SK-N-SH (cell line): ENCODE measurements around the gene MND1. TPM values are rescaled to one million over a fixed set of nuclear protein-coding genes. Genes with fewer than 3 reads are reported as not detected.
"Not testable (repeated sequence)": the region's sequence is repeated elsewhere in the genome, so short reads cannot be mapped to it uniquely, and the experiment has no call there.

Experiments used
- CTCF ChIA-PET: fragments of 300-600, 350-600 bp; formaldehyde crosslinking; extraction: SDS; loops from one replicate; lab custom pipeline; 2021; lab: Yijun Ruan, JAX
- POLR2A ChIA-PET: fragments of 350-600 bp; sonication (Branson Sonifier 250); formaldehyde crosslinking; extraction: SDS; loops from one replicate; lab custom pipeline; 2020; ENCODE audit warnings: antibody characterized with exemption, inconsistent platforms; lab: Yijun Ruan, JAX
- DNase-seq: peaks from one replicate; pipeline ENCODE4 v3.0.0; 2012
- H2AFZ ChIP-seq: fragments of 200-600 bp; sonication (generic); 2 replicates; pipeline ENCODE4 v1.8.1; 2016; ENCODE audit warnings: antibody characterized with exemption, mild to moderate bottlenecking, low read depth
- H3F3A ChIP-seq: fragments of 200-600 bp; sonication (generic); replicated peaks from 2 replicates; pipeline ENCODE3; 2016; ENCODE audit warnings: antibody characterized with exemption, mild to moderate bottlenecking; ENCODE audit not compliant: insufficient read depth
- H3K27ac ChIP-seq, 2 experiments: fragments of 200-500 bp in 1 of 2; fragments of 200-600 bp in 1 of 2; sonication (Bioruptor generic) in 1 of 2; sonication (generic), shearing (Covaris generic) in 1 of 2; 2 replicates each; pipeline versions ENCODE4 v1.5.1 to v1.6.1; 2014 to 2016; ENCODE audit warnings: low read depth in 2 of 2, inconsistent platforms in 1 of 2, low read length in 1 of 2, mild to moderate bottlenecking in 1 of 2, mixed read lengths in 1 of 2
- H3K27me3 ChIP-seq: fragments of 200-600 bp; sonication (generic), shearing (Covaris generic); 2 replicates; pipeline ENCODE4 v1.6.1; 2016; ENCODE audit warnings: mixed run types; ENCODE audit not compliant: insufficient read depth
- H3K36me3 ChIP-seq, 2 experiments: fragments of 200-500 bp in 1 of 2; fragments of 200-600 bp in 1 of 2; sonication (Bioruptor generic) in 1 of 2; sonication (generic) in 1 of 2; replicated peaks in 1 of 2; 2 replicates each; pipeline versions ENCODE3 to v1.5.1; 2014 to 2016; ENCODE audit warnings: low read length in 1 of 2, mild to moderate bottlenecking in 1 of 2; ENCODE audit not compliant: insufficient read depth in 2 of 2, control insufficient read depth in 1 of 2
- H3K4me1 ChIP-seq, 2 experiments: fragments of 200-500 bp in 1 of 2; fragments of 200-600 bp in 1 of 2; sonication (Bioruptor generic) in 1 of 2; sonication (generic), shearing (Covaris generic) in 1 of 2; 2 replicates each; pipeline versions ENCODE4 v1.5.1 to v1.6.1; 2014 to 2016; ENCODE audit warnings: low read depth in 1 of 2, low read length in 1 of 2, mixed run types in 1 of 2; ENCODE audit not compliant: insufficient read depth in 2 of 2, control insufficient read depth in 1 of 2
- H3K4me2 ChIP-seq: fragments of 200-600 bp; sonication (generic), shearing (Covaris generic); 2 replicates; pipeline ENCODE4 v1.6.1; 2017; ENCODE audit warnings: mixed run types
- H3K4me3 ChIP-seq, 2 experiments: fragments of 200-500 bp in 1 of 2; fragments of 200-600 bp in 1 of 2; sonication (Bioruptor generic) in 1 of 2; sonication (generic), shearing (Covaris generic) in 1 of 2; 2 replicates each; pipeline versions ENCODE4 v1.5.1 to v1.8.1; 2014 to 2016; ENCODE audit warnings: low read depth in 2 of 2, inconsistent platforms in 1 of 2, low read length in 1 of 2, mild to moderate bottlenecking in 1 of 2, mixed read lengths in 1 of 2, moderate library complexity in 1 of 2
- H3K79me2 ChIP-seq: fragments of 200-600 bp; sonication (generic); 2 replicates; pipeline ENCODE4 v1.8.1; 2017; ENCODE audit warnings: mild to moderate bottlenecking; ENCODE audit not compliant: insufficient read depth
- H3K9ac ChIP-seq: fragments of 200-600 bp; sonication (generic); 2 replicates; pipeline ENCODE4 v1.6.1; 2017; ENCODE audit warnings: mixed run types
- H3K9me2 ChIP-seq: fragments of 200-600 bp; sonication (generic); 2 replicates; pipeline ENCODE4 v1.6.1; 2017; ENCODE audit warnings: mixed run types
- H3K9me3 ChIP-seq: fragments of 200-600 bp; sonication (generic); 2 replicates; pipeline ENCODE4 v1.6.1; 2017; ENCODE audit warnings: mixed run types, mild to moderate bottlenecking, moderate library complexity
- H4K20me1 ChIP-seq: fragments of 200-600 bp; sonication (generic); 2 replicates; pipeline ENCODE4 v1.6.1; 2017; ENCODE audit warnings: mild to moderate bottlenecking, mixed run types; ENCODE audit not compliant: insufficient read depth
- CTCF ChIP-seq: fragments of 200-600 bp; sonication (generic); IDR thresholded peaks from 2 replicates; pipeline ENCODE4 v1.6.1; 2017; ENCODE audit warnings: antibody characterized with exemption, mild to moderate bottlenecking, moderate library complexity
- FOSL2 ChIP-seq: IDR thresholded peaks from 2 replicates; pipeline ENCODE4 v1.4.0; 2012; ENCODE audit warnings: low read depth, mild to moderate bottlenecking, moderate library complexity, borderline replicate concordance
- FOXM1 ChIP-seq: IDR thresholded peaks from 2 replicates; pipeline ENCODE4 v1.4.0; 2012; ENCODE audit warnings: low read depth, mild to moderate bottlenecking
- MAX ChIP-seq: IDR thresholded peaks from 2 replicates; pipeline ENCODE4 v1.4.0; 2012; ENCODE audit warnings: low read depth
- NRF1 ChIP-seq: IDR thresholded peaks from 2 replicates; pipeline ENCODE4 v1.6.1; 2012; ENCODE audit warnings: low read depth, mild to moderate bottlenecking, low read length
- PBX3 ChIP-seq: IDR thresholded peaks from 2 replicates; pipeline ENCODE4; 2012
- RXRA ChIP-seq: IDR thresholded peaks from 2 replicates; pipeline ENCODE4 v1.4.0; 2012; ENCODE audit warnings: low read depth, mild to moderate bottlenecking, borderline replicate concordance
- TCF12 ChIP-seq: IDR thresholded peaks from 2 replicates; pipeline ENCODE4 v1.4.0; 2012
- USF2 ChIP-seq: fragments of 150-350 bp; IDR thresholded peaks from 2 replicates; pipeline ENCODE4 v1.6.1; 2017; ENCODE audit warnings: antibody characterized with exemption, low read length, low read depth, borderline replicate concordance
- ZBTB33 ChIP-seq: IDR thresholded peaks from 2 replicates; pipeline ENCODE4 v1.4.0; 2012; ENCODE audit warnings: low read depth, borderline replicate concordance
- WGBS: methylation state at CpG from one replicate; pipeline ENCODE4 v1.1.6; 2017; ENCODE audit warnings: low lambda C conversion rate; 5-methylcytosine and 5-hydroxymethylcytosine counted together
- polyA plus RNA-seq, 3 experiments: library from polyadenylated mRNA; depleted of rRNA; stranded (reverse); fragments of >200 nt; gene quantifications; 2 replicates each; pipeline ENCODE4 v1.2.3, GENCODE V29; 2012

MND1 gene
- polyA plus RNA-seq, 1 of the 3 experiments (the other 2 are of a cell fraction): 2.4 TPM

GRCh38 chr4:153413842-153414241 lies 69.4 kb downstream of the MND1 start (continued):
- no peak for TF ChIP-seq USF2

GRCh38 chr4:153416456-153416855 lies 72.0 kb downstream of the MND1 start:
- H3K79me2 ChIP-seq, CTCF ChIA-PET, H4K20me1 ChIP-seq, H3K36me3 ChIP-seq, H3K27ac ChIP-seq, H3K9me3 ChIP-seq, H3F3A ChIP-seq, H3K9me2 ChIP-seq, H3K4me1 ChIP-seq, DNase-seq, H3K4me2 ChIP-seq, H3K9ac ChIP-seq, H3K4me3 ChIP-seq, H3K27me3 ChIP-seq, H2AFZ ChIP-seq, POLR2A ChIA-PET: not testable (repeated sequence)
- 89% methylated on average over 8 of the region's 8 CpGs for WGBS

- Histone ChIP-seq H3K4me3 (no peak overlapping the region), H4K20me1 (no peaks in the 10 kb centered on the region), H3K4me2 (no peak overlapping the region), H3F3A (peaks cover 2% of the 10 kb centered on the region), H3K9ac (no peak overlapping the region), H3K36me3 (no peaks in the 10 kb centered on the region), H3K9me2 (no peaks in the 10 kb centered on the region), H3K27ac (peak overlapping the region; percentile 18 to 28; a peak in 2 of 4 replicates), H2AFZ (peak overlapping the region; percentile 44; the same call in 1 of the 2 replicates), H3K27me3 (no peaks in the 10 kb centered on the region), H3K79me2 (no peaks in the 10 kb centered on the region), H3K9me3 (no peaks in the 10 kb centered on the region)
- WGBS: 95% methylated on average over 7 of the region's 7 CpGs
- ChIA-PET CTCF (interaction anchor here (1.9 kb wide), 1 partner anchor 275 kb away, joined by 3 read pairs; no protein-coding TSS in a partner anchor), POLR2A (no interaction called here)
- TF ChIP-seq NRF1 (no peak), FOXM1 (no peak), PBX3 (no peak), MAX (no peak), CTCF (no peak), ZBTB33 (no peak), FOSL2 (no peak), TCF12 (no peak), RXRA (no peak)
- TF ChIP-seq, all 33 proteins: peak for 0
- no peak for DNase-seq
- peaks cover 0 to 2% of the 10 kb centered on the region in 2 experiments; a peak in 1 of 4 replicates for H3K4me1 ChIP-seq
These were observed 73.6 kb downstream of the MND1 start for GRCh38 chr4:153418121-153418520.
